GM21381 (cell line): ENCODE results near the gene UBA1.

ENCODE experiments used
- ATAC-seq: cut with Tn5 transposase; IDR thresholded peaks from one replicate; pipeline ENCODE4 v1.9.1; 2021; ENCODE audit warnings: mild to moderate bottlenecking, moderate library complexity; ENCODE audit not compliant: unreplicated experiment

The UBA1 gene

DNA sequence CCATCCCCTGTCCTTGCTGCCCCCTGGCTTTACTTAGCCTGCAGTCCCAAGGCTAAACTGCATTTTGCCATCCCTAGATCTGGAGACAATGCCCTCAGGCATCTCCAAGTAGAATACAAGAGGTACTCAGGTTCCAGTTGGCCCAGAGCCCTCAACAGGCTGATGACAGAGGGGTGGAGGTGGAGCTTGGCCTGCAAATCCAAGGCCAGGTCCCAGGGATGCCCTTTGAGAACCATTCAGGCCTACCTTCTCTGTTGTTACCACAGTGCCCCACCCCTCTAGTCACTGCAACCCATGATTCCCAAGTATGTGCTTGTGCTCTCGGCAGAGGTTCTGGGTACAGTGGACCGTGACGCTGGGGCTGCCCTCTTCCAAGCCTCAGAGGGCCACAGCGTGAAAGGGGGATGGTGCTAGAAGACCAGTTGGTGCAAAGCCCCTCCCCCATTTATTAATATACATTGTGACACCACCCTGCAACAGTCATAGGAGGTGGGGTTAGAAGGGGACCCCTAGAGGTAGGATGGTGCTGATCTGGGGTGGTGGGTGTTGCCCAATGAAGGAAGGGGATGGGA is 6.4 kb upstream of the UBA1 start:
- ATAC-seq = no peak

DNA sequence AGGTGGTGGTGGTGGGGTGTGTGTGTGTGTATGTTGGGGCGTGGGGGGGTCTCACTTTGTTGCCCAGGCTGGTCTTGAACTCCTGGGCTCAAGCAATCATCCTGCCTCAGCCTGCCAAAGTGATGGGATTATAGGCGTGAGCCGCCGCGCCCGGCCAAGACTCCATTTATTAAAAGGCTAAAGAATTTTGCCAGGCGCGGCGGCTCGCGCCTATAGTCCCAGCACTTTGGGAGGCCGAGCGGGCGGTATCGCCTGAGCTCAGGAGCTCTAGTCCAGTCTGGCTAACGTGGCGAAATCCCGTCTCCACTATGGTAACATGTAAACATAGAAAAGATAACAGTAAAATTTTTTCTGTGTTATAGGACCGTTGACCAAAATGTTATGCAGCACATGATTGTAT is 3.7 kb upstream of the UBA1 start:
- ATAC-seq = no peak

DNA sequence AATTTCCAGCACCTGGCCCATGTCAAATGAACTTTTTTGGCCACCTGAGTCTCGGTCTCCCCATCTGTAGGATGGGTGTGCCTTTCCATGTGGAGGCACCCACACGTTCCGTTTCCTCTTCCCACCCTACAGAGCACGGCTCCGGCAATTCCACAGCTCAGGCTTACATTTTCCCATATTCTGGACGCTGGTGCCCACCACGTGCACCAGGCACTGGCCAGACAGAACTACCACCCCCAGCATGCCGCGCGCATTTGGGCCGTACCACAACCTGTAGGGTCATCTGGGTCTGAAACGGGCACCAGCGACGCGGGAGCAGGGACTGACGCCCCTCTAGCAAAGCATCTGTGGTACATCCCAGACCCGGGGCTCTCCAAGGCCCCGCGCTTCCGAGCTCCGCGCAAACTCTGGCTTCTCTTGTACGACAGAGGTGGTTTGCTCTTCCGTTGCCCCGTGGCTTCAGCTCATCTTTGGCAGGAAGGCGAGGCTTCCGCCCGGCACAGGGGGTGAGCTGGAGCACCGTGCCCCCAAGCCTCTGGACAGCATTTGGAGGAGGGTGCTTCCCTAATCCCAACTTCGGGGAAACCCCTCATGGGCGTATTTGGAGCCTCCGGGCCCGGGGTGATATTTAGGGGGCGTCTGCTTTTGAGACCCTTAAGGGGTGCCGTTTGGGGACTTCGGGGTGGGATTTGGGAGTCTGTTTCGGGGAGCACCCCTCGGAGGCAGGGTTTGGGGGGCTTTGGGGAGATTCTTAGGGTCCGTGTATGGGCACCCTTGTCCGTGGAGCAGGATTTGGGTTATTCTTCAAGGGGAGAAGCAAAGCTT is 3.0 kb upstream of the UBA1 start:
- ATAC-seq = peak; percentile 63

DNA sequence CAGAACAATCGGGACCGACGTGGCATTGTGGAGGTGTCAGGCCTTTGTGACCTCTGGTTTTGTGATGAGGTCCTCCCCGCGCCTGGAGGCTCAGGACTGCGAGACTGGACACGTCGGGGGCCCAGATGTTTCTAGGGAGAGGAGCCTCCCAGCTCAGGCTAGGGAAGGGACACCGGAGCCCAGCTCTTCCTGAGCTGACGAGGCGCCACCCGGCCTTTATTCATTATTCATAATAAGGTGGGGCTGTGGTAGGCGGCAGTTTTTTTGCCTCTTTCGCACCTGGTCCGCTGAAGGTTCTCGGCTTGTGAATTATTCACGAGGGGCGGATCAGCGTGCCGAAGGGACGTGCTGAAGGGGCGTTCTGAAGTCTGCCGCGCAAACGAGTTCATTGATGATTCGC is 2.3 kb upstream of the UBA1 start:
- ATAC-seq = no peak

DNA sequence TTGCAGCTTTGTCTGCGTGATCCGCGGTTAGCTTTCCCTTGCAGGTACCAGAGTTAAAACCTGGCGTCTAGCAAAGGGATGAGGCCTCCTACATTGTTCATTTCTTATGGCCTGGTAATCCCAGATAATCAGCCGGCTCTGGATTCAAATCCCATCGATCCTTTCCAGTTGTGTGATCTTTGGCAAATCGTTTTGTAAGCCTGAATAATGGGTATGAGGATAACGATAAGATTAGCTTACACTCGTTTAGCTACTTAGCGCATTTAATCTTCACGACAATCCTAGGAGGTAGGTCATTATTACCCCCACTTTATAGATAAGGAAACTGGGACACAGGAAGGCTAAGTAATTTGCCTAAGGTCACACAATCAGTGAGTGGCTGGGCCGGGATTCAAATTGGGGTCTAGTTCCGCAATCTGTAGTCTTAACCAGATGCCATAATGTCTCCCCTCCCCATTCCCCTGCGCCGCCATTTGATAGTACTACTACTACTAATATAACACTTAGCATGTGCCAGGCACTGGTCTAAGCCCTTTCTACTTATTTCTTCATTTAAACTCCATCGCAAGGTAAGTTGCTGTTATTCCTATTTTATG is 1.7 kb upstream of the UBA1 start:
- no peak for ATAC-seq

DNA sequence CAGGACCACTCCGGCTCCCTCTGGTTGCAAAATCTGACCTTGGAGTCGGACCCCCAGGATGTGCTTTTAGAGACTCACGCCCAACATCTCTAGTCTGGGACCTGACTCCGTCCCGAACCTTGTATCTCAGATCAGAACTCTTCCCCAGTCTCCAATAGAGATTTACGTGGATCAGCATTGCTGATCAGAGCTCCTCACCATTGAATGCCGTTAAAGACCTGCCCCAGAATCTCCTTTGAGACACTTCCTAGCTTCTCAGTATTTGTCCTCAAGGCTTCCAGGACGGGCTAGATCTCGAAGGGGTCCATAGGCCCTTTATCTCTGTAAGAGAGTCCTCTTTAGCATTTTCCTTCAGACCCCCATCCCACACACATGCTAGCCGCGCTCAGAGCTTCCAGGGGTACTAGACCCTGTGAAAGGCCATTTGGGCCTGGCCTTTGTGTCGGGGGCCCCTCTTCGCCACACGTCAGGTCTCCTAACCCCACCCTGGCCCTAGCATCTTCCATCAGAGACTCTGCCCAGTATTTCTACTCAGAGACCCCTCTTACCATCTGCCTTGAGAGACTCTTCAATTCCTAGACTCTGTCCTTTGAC is 662 bp downstream of the UBA1 start:
- no peak for ATAC-seq

DNA sequence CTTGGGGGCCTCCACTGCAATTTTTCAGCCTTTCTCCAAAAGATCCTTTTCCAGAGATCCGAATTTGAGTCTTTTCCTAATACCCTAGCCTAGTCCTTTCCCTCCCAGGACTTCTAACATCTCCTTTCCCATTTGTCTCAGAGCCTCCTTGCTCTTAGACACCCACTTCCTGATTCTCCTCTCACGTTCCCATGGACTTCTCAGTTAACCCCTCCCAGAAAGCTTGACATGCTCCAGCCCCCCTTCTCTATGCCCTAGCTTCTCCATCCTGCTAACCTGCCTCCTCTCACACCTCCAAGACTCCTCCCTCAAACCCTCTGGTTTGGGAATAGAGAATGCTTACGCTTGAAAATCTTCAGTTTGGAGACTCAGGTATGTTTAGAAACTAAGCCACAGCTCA is 2.5 kb downstream of the UBA1 start:
- no peak for ATAC-seq

DNA sequence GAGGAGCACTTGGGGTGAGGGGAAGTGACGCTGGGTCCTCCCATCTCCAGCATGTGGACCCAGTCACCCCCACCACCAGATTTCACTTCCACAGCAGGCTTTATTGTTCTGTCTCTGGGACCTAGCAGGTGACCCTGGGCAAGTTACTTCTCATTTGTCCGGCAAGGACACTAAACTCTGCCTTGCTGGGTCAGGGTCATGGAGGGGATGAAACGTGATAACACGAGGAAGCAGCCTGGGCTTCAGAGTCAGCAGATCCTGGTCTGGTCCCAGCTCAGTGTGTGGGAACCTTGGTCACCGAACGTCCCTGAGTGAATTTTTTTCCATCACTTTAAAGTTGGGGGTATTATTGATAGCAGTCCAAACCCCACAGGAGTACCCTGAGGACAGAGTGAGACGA is 3.9 kb downstream of the UBA1 start:
- no peak for ATAC-seq

DNA sequence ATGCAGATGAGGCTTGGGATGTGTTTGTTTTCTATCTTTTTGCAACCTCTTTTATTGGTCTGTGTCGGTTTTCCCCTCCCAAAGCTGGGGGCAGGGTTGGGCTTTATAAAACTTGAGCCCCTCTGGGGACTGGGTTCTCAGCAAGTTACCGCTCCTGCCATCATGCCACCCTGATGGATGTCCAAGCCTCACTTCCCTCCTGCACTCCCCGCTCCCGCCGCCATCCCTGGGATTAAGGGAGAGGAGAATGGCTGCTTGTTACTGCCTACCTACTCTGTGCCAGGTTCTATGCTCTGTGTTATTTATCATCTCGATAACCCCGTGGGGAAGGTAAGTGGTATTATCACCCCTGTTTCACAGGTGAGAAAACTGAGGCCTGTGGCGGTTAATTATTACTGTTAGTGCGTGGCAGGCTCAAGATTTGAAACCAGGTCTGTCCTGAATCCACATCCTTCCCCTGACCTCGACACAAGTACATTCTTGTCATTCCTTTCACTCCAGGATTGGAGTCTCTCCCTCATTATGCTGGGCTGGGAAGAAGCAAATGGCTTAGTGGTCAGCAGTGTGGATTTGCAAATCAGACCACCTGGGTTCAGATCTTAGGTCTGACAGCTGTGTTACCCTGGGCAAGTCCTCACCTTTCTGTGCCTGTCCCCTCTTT is 4.5 kb downstream of the UBA1 start:
- ATAC-seq = no peak

DNA sequence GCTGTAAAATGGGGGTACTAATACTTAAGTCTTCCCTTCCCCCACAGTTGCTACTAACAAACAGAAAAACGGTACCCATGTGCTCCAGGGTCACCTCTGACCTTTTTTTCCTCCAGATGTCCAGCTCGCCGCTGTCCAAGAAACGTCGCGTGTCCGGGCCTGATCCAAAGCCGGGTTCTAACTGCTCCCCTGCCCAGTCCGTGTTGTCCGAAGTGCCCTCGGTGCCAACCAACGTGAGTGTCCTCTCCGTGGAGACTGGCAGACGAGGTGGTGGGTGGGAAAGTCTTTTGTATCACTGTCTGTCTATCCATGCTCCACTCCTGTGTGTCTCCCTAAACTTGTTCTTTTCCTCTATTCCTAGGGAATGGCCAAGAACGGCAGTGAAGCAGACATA is 5.1 kb downstream of the UBA1 start:
- ATAC-seq = no peak

DNA sequence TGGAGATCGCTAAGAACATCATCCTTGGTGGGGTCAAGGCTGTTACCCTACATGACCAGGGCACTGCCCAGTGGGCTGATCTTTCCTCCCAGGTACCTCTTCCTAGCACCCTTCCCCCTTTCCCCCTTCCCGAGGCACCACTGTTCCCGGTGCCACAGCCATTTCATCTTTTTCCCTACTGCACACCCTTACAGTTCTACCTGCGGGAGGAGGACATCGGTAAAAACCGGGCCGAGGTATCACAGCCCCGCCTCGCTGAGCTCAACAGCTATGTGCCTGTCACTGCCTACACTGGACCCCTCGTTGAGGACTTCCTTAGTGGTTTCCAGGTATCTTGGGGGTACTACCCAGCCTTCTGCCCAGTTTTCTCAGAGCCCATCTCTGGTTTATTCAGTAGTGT is 5.7 kb downstream of the UBA1 start:
- ATAC-seq = no peak

DNA sequence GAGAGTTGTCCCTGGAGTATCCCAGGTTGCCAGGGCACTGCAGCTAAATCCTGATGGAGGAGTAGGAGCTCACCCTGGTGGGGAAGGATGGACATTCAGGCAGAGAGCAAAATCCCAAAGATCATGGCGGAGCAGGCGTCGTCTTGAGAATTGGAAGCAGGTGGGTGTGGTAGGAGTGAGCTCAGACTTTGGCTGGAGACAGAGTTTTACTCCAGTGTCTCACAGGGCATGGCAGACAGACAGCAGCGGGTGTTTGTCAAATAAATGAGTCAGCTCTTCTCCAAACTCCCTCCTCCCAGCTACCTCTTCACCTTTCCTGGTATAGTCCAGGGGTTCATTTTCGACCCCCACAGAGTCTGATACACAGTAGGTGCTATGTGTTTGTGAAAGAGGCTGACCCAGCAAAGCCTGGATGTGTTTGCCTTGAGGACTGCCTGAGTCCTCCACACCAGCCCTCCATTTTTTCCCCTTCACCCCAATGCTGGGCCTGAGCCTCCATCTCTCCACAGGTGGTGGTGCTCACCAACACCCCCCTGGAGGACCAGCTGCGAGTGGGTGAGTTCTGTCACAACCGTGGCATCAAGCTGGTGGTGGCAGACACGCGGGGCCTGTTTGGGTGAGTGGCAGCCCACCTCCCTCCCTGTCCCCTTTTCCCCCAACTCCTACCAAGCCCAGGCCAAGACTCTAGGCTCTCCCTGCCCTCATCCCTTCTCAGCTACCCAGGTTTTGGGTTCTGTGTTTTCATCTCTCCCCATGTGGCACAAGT is 6.9 kb downstream of the UBA1 start:
- no peak for ATAC-seq

DNA sequence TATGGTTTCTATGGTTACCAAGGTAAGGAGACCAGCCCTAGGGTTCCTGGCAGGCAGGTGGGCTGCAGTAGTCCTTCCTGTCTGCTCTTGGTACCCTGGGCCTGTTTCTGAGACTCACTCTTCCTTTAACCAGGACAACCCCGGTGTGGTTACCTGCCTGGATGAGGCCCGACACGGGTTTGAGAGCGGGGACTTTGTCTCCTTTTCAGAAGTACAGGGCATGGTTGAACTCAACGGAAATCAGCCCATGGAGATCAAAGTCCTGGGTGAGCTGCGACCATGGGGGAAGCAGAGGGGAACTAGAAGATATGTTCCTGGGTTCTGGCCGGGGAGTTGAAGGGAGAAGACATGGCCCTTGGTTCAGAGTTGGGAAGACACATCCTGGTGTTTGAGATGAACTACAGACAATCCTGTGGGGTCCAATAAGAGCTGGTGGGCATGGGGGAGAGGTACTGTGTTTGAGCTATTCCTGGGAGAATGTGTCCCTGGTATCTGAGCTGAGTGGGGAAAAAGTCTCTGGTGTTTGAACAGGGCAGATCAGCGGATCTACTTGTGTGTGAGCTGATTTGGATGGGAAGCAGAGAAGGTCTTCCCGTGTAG is 7.8 kb downstream of the UBA1 start:
- ATAC-seq = no peak

DNA sequence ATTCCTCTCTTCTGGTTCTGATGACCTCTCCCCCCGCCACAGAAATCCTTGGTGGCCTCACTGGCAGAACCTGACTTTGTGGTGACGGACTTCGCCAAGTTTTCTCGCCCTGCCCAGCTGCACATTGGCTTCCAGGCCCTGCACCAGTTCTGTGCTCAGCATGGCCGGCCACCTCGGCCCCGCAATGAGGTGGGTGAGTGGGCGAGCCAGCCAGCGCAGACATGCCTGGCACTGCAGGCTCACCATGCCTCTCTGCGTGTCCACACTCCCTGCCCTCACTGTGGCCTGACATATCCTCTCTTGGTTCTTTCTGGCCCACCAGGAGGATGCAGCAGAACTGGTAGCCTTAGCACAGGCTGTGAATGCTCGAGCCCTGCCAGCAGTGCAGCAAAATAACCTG is 8.7 kb downstream of the UBA1 start:
- ATAC-seq = no peak

DNA sequence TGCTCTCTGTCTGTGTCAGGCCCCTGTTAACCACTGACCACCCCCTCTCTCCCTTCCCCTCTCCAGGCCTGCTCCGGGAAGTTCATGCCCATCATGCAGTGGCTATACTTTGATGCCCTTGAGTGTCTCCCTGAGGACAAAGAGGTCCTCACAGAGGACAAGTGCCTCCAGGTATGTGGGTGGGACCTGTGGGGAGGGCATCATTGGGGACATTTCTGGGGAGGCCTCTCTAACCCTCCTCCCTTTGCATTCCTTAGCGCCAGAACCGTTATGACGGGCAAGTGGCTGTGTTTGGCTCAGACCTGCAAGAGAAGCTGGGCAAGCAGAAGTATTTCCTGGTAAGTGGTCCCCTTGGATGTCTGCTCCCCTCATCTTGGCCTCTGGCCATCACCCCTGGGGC is 9.2 kb downstream of the UBA1 start:
- no peak for ATAC-seq

DNA sequence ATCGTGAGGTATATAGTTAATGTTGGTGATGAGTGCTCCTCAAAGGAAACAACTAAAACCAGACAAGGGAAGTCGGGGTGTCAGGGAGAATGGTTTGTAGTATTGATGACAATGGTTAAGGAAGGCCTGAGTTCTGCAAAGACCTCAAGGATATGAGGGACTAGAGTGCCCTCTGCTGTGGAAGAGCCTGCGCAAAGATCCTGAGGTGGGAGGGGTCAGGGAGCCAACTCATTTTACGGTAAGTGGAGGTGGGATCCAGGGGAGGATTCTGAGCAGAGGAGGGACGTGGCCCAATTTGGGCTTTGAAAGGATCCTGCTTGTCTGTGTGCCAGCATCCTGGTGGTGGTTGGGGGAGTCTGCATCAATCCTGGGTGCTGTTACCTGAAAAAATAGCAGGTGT is 11.3 kb downstream of the UBA1 start:
- no peak for ATAC-seq

DNA sequence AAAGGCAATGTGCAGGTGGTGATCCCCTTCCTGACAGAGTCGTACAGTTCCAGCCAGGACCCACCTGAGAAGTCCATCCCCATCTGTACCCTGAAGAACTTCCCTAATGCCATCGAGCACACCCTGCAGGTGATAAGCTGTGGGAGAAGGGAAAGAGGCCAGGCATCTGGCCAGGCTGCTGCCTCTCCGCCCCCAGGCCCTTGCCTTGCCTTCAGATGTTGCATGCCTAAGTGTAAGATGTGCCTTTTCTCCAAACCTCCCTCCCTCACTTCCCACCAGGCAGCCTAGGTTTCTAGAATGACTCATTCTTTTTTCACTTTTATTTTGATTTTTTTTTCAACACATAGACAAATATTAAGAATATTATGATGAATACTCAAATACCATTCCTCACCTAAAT is 12.7 kb downstream of the UBA1 start:
- no peak for ATAC-seq

DNA sequence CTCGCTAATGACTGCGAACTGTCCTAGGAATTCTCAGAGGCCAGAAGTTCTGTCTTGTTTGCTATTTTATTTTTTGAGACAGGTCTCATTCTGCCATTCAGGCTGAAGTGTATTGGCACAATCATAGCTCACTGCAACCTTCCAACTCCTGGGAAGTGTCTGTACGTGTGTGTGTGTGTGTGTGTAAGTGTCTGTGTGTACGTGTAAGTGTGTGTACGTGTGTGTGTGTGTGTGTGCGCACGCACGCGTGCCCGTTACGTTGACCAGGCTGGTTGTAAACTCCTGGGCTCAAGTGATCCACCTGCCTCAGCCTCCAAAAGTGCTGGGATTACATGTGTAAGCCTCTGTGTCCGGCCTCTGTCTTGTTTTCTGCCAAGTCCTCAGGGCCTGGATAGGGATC is 14.5 kb downstream of the UBA1 start:
- no peak for ATAC-seq

DNA sequence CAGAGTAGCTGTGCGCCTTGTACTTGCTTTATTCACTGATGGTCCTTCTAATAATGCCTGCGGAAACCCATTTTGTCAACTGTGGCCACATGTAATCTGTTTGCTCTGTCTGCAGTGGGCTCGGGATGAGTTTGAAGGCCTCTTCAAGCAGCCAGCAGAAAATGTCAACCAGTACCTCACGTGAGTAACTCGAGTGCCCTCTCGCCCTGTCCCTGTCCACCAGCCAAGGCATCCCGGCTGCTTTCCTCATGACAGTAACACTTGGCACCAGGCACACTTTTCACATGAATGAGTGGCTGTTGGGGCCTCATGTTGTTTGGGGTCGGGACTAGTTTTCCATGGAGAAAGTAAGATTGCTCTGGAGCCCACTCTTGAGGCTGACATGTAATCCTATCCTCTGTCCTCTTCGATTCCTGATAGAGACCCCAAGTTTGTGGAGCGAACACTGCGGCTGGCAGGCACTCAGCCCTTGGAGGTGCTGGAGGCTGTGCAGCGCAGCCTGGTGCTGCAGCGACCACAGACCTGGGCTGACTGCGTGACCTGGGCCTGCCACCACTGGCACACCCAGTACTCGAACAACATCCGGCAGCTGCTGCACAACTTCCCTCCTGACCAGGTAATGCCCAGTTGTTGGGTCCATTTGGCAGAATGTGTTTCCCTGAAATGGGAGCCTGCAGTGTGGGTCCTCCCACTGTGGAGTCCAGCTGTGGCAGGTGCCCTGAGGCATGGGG is 16.0 kb downstream of the UBA1 start:
- ATAC-seq = no peak
